ENCODE results near the gene TCOF1.

TCOF1 gene

DNA sequence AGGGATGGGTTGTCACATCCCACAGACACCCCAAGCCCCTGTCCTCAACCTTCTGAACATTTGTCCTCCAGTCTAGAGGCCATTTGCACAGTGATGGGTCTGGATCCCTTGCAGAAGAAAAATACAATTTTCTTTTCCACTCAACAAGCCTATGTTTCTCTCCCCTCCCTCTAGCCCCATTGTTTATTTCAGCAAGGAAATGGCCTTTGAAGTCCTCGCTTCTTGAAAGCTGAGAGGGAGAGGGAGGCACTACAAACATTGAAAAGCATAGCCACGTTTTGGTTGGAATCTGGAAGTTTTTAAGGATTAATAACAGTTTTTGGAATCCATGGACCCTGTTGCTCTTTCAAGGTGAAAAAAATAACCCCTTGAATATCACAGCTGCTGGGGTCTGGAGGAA, 30.8 kb upstream of the TCOF1 start:
- DNase-seq = no peak

- no peak for DNase-seq
Observed at GRCh38 chr5:150327139-150327538, 30.4 kb upstream of the TCOF1 start.

DNA sequence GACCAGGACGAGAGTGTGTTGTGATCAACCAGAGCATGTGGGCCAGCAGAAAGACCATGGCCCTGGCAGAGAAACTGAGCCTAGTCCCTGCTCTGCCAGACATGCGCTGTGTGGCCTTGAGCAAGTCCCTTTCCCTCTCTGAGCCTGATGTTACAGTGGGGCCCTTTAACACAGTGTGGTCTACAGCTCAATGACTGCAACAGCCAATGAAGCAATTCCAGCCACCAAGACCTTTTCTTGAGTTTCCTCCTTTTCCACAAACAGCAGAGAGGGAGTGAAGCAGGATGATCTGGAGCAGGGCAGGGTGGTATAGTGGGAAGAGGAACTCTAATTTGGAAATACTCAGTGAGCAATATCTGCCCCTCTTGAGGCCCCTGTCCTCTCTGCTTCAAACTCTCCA, 29.0 kb upstream of the TCOF1 start:
- DNase-seq = no peak

DNA sequence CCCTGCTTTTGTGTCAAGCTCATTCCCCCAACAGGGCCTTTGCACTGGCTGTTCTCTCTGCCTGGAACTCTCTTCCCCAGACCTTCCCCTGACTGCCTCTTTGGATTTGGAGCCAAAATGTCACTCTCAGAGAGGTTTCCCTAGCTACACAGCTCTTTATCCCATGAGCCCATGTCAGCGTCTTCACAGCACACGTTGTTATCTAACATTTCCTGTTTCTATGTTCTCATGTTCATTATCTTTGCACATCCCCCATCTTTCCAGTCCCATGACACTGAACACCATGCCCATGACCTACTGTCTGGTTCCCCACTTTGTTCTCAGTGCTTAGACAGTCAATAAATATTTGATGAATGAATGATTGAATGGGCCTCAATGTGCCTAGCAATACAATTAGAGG, 28.5 kb upstream of the TCOF1 start:
- DNase-seq = no peak

- no peak for DNase-seq
Observed at GRCh38 chr5:150329881-150330876, 27.3 kb upstream of the TCOF1 start.

DNA sequence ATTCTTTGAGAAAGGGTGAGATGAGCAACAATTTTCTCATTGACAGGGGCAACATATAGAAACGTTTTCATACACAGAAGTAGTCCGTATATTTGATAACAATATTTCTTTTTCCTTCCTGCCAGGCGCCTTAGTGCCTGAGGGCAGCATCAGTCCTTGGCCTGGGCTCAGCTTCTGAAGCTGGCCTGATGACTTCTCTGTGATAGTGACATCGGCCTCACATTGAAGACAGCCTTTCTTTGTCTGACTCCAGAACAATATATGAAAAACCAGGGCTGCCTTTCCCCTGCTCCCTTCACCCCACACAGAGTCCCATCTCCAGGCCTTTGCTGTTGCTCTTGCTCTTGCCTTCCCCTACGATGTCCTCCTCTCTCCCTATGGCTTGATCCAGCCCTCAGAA, 24.1 kb upstream of the TCOF1 start:
- DNase-seq = no peak

- no peak for DNase-seq
Observed at GRCh38 chr5:150335778-150336177, 21.7 kb upstream of the TCOF1 start.

DNA sequence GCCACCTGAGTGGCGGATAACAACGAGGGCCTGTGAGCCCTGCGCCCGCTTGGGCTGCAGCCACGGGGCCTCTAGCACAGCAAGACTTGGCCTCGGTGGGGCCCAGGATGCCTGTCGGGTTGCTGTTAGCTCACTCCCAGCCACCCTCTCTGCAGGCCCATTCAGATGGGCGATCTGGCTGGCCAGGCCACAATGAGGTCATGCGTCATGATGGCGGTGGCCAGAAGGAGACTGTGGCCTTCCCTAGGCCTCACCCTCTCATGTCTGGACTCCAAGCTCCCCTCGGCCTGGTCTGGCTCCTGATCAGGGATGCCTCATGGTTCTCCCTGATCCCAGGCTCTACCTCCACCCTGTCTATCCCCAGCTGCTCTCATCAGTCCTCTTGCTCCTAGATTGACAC, 19.0 kb upstream of the TCOF1 start:
- no peak for DNase-seq

- no peak for DNase-seq
Observed at GRCh38 chr5:150339165-150339564, 18.3 kb upstream of the TCOF1 start.

GRCh38 chr5:150339841-150340240, 17.7 kb upstream of the TCOF1 start:
- DNase-seq = no peak

DNA sequence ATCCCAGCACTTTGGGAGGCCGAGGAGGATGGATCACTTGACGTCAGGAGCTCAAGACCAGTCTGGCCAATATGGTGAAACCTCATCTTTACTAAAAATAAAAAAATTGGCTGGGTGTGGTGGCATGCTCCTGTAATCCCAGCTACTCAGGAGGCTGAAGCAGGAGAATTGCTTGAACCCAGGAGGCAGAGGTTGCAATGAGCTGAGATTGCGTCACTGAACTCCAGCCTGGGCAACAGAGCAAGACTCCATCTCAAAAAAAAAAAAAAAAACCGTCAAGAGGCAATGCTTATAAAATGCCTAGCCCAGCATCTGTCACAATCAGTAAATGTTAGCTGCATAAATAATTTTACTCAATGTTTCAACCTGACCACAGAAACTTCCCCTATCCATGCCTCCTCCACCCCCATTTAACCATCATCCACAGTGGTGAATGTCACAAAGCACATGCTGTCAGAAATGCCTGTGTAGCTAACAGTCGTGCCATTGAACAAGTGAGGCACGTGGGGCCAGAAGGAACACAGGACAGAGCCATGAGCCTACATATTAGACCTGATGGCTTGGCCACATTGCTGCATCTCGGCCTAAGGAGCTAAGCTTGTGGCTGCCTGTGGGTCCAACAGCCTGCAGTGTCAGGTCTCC, 16.8 kb upstream of the TCOF1 start:
- DNase-seq = no peak

DNA sequence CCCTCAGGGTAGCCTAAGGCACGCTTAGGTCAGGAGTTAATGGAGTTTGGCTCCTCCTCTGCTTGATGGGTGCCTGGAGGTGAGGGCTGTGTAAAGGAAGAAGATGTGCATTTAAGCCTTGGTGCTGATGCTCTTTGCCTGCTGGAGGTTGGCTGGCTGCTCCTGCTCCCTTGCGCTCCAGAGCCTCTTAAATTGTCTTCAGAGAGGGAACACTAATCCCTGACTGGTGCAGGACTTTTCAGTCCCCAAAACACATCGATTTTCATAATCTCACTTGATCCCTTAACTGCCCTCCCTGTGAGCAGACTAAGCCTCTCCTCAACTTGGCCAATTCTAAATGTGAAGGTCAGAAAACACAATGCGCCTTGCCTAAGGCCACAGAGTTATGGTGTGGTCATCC, 16.2 kb upstream of the TCOF1 start:
- DNase-seq = no peak

DNA sequence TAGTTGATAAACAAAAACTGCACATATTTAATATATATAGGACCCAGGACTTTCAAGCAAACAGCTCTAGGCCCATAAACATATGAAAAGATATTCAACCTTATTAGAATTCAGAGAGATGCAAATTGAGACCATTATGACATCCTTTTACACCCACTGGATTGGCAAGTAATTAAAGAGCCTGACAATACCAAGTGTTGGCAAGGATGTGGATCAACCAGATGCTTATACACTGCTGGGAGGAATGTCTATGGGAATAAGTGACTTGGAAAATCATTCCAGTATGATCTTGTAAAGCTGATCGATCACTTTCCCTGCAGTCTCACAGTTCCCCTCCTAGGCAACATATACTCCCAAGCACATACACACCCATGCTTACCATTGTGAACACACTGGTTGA, 15.5 kb upstream of the TCOF1 start:
- no peak for DNase-seq

GRCh38 chr5:150342583-150342982, 14.9 kb upstream of the TCOF1 start:
- no peak for DNase-seq

GRCh38 chr5:150343994-150344631, 13.4 kb upstream of the TCOF1 start:
- DNase-seq = no peak

DNA sequence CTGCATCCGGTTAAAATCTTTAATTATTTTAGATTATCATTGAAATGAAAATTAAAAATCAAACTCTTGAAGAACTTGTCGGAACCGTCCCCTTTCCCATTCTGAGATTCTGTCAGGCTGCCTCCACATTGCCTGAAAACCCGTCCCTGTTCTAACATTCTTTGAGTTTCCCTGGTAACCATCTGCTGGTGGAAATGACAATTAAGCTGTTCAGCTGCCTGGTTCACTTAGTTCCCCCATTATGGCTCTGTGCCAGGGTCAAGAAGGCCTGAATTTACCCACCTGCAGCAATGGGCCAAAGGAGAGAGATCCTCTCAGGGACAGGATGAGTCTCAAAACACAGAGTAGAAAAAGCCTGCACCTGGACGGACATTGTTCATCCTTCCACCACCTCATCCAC, 11.8 kb upstream of the TCOF1 start:
- DNase-seq = no peak

DNA sequence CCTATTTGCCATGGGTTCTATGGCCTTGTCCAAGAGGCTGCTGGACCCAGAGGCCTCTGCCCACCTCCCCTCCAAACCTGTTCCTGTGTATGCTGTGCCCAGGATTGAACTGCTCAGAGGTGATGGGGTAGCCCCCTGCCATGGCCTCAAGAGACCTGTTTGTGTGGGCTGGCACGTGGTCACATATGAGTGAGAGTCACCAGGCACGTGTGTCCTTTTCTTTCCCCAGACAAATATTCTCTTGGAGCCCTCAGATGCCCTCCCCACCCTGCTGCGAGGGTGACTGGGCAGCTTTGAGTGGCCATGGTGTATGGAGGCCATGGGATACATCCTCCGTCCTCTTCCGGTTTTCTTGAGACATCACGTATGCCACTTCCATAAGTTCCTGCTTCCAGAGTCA, 10.9 kb upstream of the TCOF1 start:
- no peak for DNase-seq

DNA sequence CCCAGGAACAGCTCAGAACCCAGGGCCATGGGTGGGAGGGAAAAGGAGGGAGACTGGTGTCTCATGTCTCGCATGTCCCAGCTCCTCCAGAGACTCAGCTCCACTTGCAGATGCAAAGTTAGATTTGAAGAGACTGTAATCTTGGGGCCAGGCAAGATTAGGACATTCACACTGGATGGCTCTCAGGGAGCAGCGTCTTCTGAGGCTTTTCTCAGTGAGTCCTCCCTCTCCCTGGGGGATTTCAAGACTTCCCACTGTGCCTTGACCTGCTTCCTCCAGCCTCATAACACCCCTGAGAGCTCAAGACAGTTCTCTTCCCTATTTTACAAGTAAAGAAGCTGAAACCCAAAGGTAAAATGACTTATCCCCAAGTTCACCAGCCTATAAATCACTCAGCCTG, 10.5 kb upstream of the TCOF1 start:
- DNase-seq = no peak

DNA sequence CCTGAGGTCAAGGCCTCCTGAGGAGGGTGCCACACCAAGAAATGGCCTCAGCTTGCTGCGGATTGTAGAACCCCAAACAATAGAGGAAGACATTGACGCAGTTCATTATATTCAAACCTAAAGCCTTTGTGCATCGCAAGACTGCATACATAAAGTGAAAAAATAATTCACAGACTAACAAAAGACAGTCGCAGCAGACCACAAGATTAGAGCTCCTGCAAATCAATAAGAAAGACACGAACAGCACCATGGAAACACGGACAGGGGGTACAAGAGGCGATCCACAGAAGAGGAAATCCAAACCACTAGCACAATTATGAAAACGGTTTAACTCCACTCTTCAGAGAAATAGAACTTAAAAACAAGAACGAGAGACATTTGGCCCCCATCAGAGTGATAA, 10.0 kb upstream of the TCOF1 start:
- no peak for DNase-seq

GRCh38 chr5:150349681-150350275, 7.7 kb upstream of the TCOF1 start:
- no peak for DNase-seq

DNA sequence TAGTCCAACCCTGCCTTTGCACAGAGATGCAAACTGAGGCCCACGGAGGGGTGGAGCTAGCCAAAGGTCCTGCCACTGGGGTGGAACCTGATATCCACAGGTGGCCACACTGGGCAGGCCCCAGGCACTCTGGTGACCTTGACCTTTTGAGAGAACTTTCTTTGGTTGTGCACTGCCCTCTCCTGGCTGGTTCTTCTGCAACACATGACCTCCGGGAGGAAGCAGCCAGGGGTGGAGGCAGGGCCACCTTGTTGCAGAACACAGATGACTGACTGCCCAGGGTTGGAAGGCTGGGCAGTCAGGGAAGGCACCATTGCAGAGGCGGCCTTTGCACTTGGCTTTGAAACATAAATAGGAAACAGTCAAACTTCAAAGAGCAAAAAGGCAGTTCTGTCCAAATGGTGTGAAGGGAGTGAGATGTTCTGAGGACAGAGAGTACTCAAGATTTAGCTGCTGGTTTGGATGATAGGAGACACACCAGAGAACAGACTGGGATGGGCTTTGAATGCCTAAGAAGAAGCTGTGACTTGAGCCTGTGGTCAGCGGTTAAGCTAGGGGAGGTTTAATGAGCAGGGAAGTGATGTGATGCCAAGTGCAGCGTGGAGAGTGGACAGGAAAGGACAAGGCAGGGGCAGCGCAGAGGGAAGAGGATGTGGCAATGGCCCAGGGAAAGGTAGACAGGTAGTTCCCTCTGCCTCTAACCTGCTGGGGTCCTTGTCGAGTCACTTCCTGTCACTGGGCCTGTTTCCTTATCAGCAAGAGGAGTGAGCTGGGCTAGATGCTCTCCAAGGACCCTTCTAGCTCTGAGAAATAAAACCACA, 6.8 kb upstream of the TCOF1 start:
- DNase-seq = peak; percentile 4

GRCh38 chr5:150352244-150353031, 5.1 kb upstream of the TCOF1 start:
- no peak for DNase-seq

All from NCI-H2029 (cell line).